Subcutaneous adipose tissue (tissue), 4 donors: ENCODE data around the gene S100A3. TPM values are rescaled to one million over a fixed set of nuclear protein-coding genes. Genes with fewer than 3 reads are reported as not detected.

Experiments
- CTCF ChIP-seq: fragments of 450-650 bp; IDR thresholded peaks from one replicate; pipeline ENCODE4 v1.5.1; 2016; ENCODE audit warnings: low read depth, mild to moderate bottlenecking, control low read depth, antibody characterized with exemption, moderate library complexity
- total RNA-seq, 4 donors: library from RNA; depleted of rRNA; stranded (reverse); fragments of >200 nt; gene quantifications; one replicate each; pipeline ENCODE4 v1.1.0, GENCODE V29; 2016

The S100A3 gene
- total RNA-seq, 4 donors from 2014 or later, result 2.6 to 8.3 (median 3.1) TPM

- no peak for TF ChIP-seq CTCF
These were observed 16.7 kb upstream of the S100A3 start, which contains the start of gene S100A2 for GRCh38 chr1:153565529-153566374. TSS of gene S100A2 (minus strand) at chr1:153565844. CDS start at chr1:153563877, 1,967 bp downstream.

- TF ChIP-seq CTCF, result no peak
These were observed 14.9 kb upstream of the S100A3 start for GRCh38 chr1:153563991-153564390.

GRCh38 chr1:153563483-153563901 lies 14.4 kb upstream of the S100A3 start:
- no peak for TF ChIP-seq CTCF

- TF ChIP-seq CTCF, result no peak
These were observed 12.5 kb upstream of the S100A3 start for GRCh38 chr1:153561466-153561985.

- no peak for TF ChIP-seq CTCF
These were observed 11.9 kb upstream of the S100A3 start for GRCh38 chr1:153560771-153561465.

- no peak for TF ChIP-seq CTCF
These were observed 11.2 kb upstream of the S100A3 start for GRCh38 chr1:153560241-153560640.

GRCh38 chr1:153557877-153558276 lies 8.8 kb upstream of the S100A3 start:
- no peak for TF ChIP-seq CTCF
